Hematopoietic multipotent progenitor cell treated with erythropoietin and hydrocortisone succinate and interleukin-3 and kit ligand, for 4 days (in vitro differentiated cells): ENCODE measurements around the gene ACOT11.

ENCODE experiments used
- DNase-seq: peaks from one replicate; pipeline ENCODE4 v3.0.0-alpha.2; 2015

The ACOT11 gene

GRCh38 chr1:54538538-54538937, 9.5 kb upstream of the ACOT11 start:
- no peak for DNase-seq

- DNase-seq: no peak
Observed at GRCh38 chr1:54540582-54541295, 7.3 kb upstream of the ACOT11 start.

- peak; percentile 88 for DNase-seq
Observed at GRCh38 chr1:54542120-54542961, 5.7 kb upstream of the ACOT11 start.

GRCh38 chr1:54542962-54543539, 5.0 kb upstream of the ACOT11 start:
- DNase-seq: peak; percentile 56

GRCh38 chr1:54543729-54544496, 4.1 kb upstream of the ACOT11 start:
- no peak for DNase-seq

- DNase-seq: no peak
Observed at GRCh38 chr1:54545916-54546635, 2.0 kb upstream of the ACOT11 start.

- peak; percentile 95 for DNase-seq
Observed at GRCh38 chr1:54546651-54547401, 1.2 kb upstream of the ACOT11 start.

GRCh38 chr1:54548389-54549044, 489 bp downstream of the ACOT11 start:
- DNase-seq: no peak

- no peak for DNase-seq
Observed at GRCh38 chr1:54549181-54549924, 1.3 kb downstream of the ACOT11 start.

GRCh38 chr1:54551891-54552290, 3.9 kb downstream of the ACOT11 start:
- DNase-seq: no peak

- no peak for DNase-seq
Observed at GRCh38 chr1:54553602-54554313, 5.7 kb downstream of the ACOT11 start.

- no peak for DNase-seq
Observed at GRCh38 chr1:54556110-54556509, 8.1 kb downstream of the ACOT11 start.

- no peak for DNase-seq
Observed at GRCh38 chr1:54557671-54558355, 9.8 kb downstream of the ACOT11 start.

- DNase-seq: no peak
Observed at GRCh38 chr1:54558434-54559030, 10.5 kb downstream of the ACOT11 start.

GRCh38 chr1:54559111-54559548, 11.1 kb downstream of the ACOT11 start:
- no peak for DNase-seq

- no peak for DNase-seq
Observed at GRCh38 chr1:54559771-54560231, 11.8 kb downstream of the ACOT11 start.

- DNase-seq: no peak
Observed at GRCh38 chr1:54564312-54565112, 16.5 kb downstream of the ACOT11 start.

- no peak for DNase-seq
Observed at GRCh38 chr1:54565113-54565501, 17.1 kb downstream of the ACOT11 start.
